ENCODE results near the gene CYB5D1.

The CYB5D1 gene

DNA sequence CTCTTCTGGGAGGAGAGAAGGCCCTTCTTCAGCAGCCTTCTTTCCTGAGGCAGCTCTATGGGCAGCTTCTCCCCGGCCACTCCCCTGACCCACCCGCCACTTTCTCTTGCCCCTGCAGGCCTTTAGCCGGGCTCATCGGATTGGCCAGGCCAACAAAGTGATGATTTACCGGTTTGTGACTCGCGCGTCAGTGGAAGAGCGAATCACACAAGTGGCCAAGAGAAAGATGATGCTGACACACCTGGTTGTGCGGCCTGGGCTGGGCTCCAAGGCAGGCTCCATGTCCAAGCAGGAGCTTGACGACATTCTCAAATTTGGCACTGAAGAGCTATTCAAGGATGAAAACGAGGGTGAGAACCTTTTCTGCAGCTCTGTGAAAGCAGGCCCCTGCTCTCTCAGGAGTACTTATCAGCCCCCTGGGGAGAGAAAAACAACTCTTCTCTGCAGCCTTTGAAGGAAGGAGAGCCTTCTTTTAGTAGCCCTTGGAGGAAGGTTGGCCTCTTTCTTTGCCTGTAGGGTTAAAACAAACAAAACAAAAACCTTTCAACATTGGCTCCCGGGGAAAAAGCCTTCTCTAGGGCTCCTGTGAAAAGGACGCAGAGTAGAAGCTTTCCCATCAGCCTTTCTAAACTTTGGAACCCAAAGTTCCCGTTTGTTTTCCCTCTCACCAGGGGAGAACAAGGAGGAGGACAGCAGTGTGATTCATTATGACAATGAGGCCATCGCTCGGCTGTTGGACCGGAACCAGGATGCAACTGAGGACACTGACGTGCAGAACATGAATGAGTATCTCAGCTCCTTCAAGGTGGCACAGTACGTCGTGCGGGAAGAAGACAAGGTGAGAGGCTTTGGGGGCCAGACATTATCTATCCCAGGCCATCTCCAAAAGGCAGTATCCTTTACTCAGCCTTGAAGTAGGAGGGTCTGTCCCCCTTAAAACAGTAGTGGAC is 45.6 kb downstream of the CYB5D1 start:
- ATAC-seq, result no peak
- TF ChIP-seq, protein P1, sequence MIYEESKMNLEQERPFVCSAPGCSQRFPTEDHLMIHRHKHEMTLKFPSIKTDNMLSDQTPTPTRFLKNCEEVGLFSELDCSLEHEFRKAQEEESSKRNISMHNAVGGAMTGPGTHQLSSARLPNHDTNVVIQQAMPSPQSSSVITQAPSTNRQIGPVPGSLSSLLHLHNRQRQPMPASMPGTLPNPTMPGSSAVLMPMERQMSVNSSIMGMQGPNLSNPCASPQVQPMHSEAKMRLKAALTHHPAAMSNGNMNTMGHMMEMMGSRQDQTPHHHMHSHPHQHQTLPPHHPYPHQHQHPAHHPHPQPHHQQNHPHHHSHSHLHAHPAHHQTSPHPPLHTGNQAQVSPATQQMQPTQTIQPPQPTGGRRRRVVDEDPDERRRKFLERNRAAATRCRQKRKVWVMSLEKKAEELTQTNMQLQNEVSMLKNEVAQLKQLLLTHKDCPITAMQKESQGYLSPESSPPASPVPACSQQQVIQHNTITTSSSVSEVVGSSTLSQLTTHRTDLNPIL (CRISPR knock-in tag; IDR thresholded peaks at IDR 0.05; ENCODE audit: low read depth), result no peak
- TF ChIP-seq TOX (CRISPR knock-in tag; IDR thresholded peaks at IDR 0.05; ENCODE audit: borderline replicate concordance) (no peak), OSR1 (CRISPR knock-in tag; IDR thresholded peaks at IDR 0.05) (no peak), ZFP30 (CRISPR knock-in tag; IDR thresholded peaks at IDR 0.05) (no peak), ZNF565 (CRISPR knock-in tag; conservative IDR thresholded peaks at IDR 0.05; ENCODE audit: low read depth) (no peak), ZNF70 (CRISPR knock-in tag; IDR thresholded peaks at IDR 0.05) (no peak), GLIS3 (CRISPR knock-in tag; IDR thresholded peaks at IDR 0.05) (no peak), ARNTL (CRISPR knock-in tag; IDR thresholded peaks at IDR 0.05; ENCODE audit: borderline replicate concordance, low read depth) (no peak), TCF4 (CRISPR knock-in tag; IDR thresholded peaks at IDR 0.05; ENCODE audit: borderline replicate concordance) (no peak)
- TF ChIP-seq, protein P2, sequence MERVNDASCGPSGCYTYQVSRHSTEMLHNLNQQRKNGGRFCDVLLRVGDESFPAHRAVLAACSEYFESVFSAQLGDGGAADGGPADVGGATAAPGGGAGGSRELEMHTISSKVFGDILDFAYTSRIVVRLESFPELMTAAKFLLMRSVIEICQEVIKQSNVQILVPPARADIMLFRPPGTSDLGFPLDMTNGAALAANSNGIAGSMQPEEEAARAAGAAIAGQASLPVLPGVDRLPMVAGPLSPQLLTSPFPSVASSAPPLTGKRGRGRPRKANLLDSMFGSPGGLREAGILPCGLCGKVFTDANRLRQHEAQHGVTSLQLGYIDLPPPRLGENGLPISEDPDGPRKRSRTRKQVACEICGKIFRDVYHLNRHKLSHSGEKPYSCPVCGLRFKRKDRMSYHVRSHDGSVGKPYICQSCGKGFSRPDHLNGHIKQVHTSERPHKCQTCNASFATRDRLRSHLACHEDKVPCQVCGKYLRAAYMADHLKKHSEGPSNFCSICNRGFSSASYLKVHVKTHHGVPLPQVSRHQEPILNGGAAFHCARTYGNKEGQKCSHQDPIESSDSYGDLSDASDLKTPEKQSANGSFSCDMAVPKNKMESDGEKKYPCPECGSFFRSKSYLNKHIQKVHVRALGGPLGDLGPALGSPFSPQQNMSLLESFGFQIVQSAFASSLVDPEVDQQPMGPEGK (CRISPR knock-in tag; IDR thresholded peaks at IDR 0.05; ENCODE audit: borderline replicate concordance), result no peak
- TF ChIP-seq, protein P3, sequence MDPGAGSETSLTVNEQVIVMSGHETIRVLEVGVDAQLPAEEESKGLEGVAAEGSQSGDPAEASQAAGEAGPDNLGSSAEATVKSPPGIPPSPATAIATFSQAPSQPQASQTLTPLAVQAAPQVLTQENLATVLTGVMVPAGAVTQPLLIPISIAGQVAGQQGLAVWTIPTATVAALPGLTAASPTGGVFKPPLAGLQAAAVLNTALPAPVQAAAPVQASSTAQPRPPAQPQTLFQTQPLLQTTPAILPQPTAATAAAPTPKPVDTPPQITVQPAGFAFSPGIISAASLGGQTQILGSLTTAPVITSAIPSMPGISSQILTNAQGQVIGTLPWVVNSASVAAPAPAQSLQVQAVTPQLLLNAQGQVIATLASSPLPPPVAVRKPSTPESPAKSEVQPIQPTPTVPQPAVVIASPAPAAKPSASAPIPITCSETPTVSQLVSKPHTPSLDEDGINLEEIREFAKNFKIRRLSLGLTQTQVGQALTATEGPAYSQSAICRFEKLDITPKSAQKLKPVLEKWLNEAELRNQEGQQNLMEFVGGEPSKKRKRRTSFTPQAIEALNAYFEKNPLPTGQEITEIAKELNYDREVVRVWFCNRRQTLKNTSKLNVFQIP (CRISPR knock-in tag; IDR thresholded peaks at IDR 0.05; ENCODE audit: borderline replicate concordance, low read depth), result no peak
- TF ChIP-seq, protein P4, sequence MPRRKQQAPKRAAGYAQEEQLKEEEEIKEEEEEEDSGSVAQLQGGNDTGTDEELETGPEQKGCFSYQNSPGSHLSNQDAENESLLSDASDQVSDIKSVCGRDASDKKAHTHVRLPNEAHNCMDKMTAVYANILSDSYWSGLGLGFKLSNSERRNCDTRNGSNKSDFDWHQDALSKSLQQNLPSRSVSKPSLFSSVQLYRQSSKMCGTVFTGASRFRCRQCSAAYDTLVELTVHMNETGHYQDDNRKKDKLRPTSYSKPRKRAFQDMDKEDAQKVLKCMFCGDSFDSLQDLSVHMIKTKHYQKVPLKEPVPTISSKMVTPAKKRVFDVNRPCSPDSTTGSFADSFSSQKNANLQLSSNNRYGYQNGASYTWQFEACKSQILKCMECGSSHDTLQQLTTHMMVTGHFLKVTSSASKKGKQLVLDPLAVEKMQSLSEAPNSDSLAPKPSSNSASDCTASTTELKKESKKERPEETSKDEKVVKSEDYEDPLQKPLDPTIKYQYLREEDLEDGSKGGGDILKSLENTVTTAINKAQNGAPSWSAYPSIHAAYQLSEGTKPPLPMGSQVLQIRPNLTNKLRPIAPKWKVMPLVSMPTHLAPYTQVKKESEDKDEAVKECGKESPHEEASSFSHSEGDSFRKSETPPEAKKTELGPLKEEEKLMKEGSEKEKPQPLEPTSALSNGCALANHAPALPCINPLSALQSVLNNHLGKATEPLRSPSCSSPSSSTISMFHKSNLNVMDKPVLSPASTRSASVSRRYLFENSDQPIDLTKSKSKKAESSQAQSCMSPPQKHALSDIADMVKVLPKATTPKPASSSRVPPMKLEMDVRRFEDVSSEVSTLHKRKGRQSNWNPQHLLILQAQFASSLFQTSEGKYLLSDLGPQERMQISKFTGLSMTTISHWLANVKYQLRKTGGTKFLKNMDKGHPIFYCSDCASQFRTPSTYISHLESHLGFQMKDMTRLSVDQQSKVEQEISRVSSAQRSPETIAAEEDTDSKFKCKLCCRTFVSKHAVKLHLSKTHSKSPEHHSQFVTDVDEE (CRISPR knock-in tag; IDR thresholded peaks at IDR 0.05), result no peak

DNA sequence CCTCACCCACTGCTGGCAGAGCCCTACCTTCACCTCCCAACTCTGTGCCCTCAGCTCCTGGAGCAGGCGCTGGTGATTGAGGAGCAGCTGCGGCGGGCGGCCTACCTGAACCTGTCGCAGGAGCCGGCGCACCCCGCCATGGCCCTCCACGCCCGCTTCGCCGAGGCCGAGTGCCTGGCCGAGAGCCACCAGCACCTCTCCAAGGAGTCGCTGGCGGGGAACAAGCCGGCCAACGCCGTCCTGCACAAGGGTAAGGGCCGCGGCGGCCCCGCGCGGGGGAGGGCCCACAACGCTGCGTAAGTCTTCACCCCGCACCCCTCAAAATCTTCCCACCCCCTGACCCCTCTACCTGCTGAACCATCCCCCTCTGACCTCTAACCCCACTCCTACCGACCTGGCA is 51.3 kb downstream of the CYB5D1 start:
- no peak for ATAC-seq
- TF ChIP-seq TCF4 (CRISPR knock-in tag; IDR thresholded peaks at IDR 0.05; ENCODE audit: borderline replicate concordance), result no peak
- no peak for TF ChIP-seq ZFP30 (CRISPR knock-in tag; IDR thresholded peaks at IDR 0.05)

DNA sequence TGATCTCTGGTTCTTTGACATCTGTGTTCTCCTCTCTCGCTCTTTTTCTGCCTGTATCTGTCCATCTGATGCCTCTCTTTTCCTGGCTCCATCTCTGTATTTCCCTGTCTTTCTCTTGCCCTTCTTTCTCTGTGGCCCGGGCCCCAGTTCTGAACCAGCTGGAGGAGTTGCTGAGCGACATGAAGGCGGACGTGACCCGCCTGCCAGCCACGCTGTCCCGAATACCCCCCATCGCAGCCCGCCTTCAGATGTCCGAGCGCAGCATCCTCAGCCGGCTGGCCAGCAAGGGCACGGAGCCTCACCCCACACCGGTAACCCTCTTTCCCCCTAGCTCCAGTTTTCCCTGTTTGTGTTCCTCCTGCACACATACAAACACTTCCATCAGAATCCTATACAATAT is 52.5 kb downstream of the CYB5D1 start:
- TF ChIP-seq ZFP30 (CRISPR knock-in tag; IDR thresholded peaks at IDR 0.05), result no peak
- TF ChIP-seq, protein P5, sequence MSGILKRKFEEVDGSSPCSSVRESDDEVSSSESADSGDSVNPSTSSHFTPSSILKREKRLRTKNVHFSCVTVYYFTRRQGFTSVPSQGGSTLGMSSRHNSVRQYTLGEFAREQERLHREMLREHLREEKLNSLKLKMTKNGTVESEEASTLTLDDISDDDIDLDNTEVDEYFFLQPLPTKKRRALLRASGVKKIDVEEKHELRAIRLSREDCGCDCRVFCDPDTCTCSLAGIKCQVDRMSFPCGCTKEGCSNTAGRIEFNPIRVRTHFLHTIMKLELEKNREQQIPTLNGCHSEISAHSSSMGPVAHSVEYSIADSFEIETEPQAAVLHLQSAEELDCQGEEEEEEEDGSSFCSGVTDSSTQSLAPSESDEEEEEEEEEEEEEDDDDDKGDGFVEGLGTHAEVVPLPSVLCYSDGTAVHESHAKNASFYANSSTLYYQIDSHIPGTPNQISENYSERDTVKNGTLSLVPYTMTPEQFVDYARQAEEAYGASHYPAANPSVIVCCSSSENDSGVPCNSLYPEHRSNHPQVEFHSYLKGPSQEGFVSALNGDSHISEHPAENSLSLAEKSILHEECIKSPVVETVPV (CRISPR knock-in tag; IDR thresholded peaks at IDR 0.05), result no peak
- TF ChIP-seq, protein P1 (CRISPR knock-in tag; IDR thresholded peaks at IDR 0.05; ENCODE audit: low read depth), result no peak
- TF ChIP-seq GLIS3 (CRISPR knock-in tag; IDR thresholded peaks at IDR 0.05), result no peak
- TF ChIP-seq RARB (CRISPR knock-in tag; IDR thresholded peaks at IDR 0.05), result no peak
- no peak for TF ChIP-seq OSR1 (CRISPR knock-in tag; IDR thresholded peaks at IDR 0.05)
- TF ChIP-seq, protein P4 (CRISPR knock-in tag; IDR thresholded peaks at IDR 0.05), result no peak
- no peak for TF ChIP-seq ZNF70 (CRISPR knock-in tag; IDR thresholded peaks at IDR 0.05)
- TF ChIP-seq CSDC2 (CRISPR knock-in tag; IDR thresholded peaks at IDR 0.05), result no peak
- TF ChIP-seq, protein P2 (CRISPR knock-in tag; IDR thresholded peaks at IDR 0.05; ENCODE audit: borderline replicate concordance), result no peak
- TF ChIP-seq TCF4 (CRISPR knock-in tag; IDR thresholded peaks at IDR 0.05; ENCODE audit: borderline replicate concordance), result no peak
- no peak for ATAC-seq

All from SK-N-SH treated with all-trans-retinoic acid at 6 μM for 48 hours (cell line).